Activated naive CD4-positive, alpha-beta T cell treated with anti-CD3 and anti-CD28 coated beads, Interleukin-2, amount 10 ng/mL, durations not matched to agents 7 days and 5 days (primary cell): ENCODE measurements around the gene CBLN3.
"Not testable (repeated sequence)": the region's sequence is repeated elsewhere in the genome, so short reads cannot be mapped to it uniquely, and the experiment has no call there.

Source experiments
- CTCF ChIA-PET: fragments of 350-600 bp; sonication (Branson Sonifier 250); formaldehyde crosslinking; loops from one replicate; lab custom pipeline; 2021; ENCODE audit warnings: antibody characterized with exemption; lab: Charles Lee
- DNase-seq: peaks from one replicate; pipeline ENCODE4 v3.0.0-alpha.2; 2020
- H3K27ac Mint-ChIP-seq: one replicate; pipeline ENCODE4 v1.8.0; 2021; ENCODE audit warnings: mild to moderate bottlenecking, moderate library complexity, mixed read lengths
- H3K27me3 Mint-ChIP-seq: one replicate; pipeline ENCODE4 v1.8.0; 2021; ENCODE audit warnings: mild to moderate bottlenecking, mixed read lengths
- H3K36me3 Mint-ChIP-seq: one replicate; pipeline ENCODE4 v1.8.0; 2021; ENCODE audit warnings: mixed read lengths
- H3K4me1 Mint-ChIP-seq: one replicate; pipeline ENCODE4 v1.8.0; 2021; ENCODE audit warnings: mixed read lengths
- H3K4me3 Mint-ChIP-seq: one replicate; pipeline ENCODE4 v1.8.0; 2021; ENCODE audit warnings: mild to moderate bottlenecking, moderate library complexity, mixed read lengths
- H3K9me3 Mint-ChIP-seq: one replicate; pipeline ENCODE4 v1.8.0; 2021; ENCODE audit warnings: mixed read lengths

CBLN3 gene

DNA sequence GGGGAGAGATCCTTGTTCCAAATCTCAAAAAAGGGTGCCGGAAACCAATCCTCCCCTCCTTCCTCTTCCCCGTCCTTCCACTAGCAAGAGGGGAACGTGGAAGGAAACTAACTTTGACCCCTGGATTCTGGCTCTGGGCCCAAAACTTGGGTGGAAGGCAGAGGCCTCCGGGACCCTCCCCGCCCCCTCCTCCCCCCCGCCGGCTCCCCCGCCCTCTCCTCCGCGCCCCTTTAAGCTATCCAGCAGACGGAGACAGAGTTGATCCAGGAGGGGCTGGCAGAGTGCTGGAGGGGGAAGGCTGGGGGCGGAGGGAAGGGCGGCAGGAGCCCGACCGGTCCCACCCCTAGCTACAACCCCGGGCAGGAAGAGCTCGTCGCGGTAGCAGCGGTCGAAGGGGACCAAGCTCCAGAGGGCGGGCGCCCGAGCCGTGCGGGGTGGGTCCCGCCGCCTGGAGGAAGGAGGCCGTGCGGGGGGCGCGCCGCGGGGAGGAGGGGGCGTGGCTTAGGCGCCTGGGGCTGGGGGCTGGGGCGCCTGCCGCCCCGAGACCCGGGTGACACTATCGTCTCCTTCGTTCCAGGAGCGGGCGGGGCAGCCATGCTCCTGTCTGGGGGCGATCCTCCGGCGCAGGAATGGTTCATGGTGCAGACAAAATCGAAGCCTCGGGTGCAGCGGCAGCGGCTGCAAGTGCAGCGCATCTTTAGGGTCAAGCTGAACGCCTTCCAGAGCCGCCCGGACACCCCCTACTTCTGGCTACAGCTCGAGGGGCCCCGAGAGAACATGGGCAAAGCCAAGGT lies 30.6 kb downstream of the CBLN3 start, which contains the start of gene NYNRIN:
Gene NYNRIN (plus strand): TSS at position 351 of the 794 bp plus-strand sequence. CDS start 244 bp downstream, at position 595.
- no peaks in the 10 kb centered on the region for H3K9me3 Mint-ChIP-seq
- no peak within 1 kb of the TSS for H3K27ac Mint-ChIP-seq
- CTCF ChIA-PET: interaction anchor here (0.8 to 1.8 kb wide), 3 partner anchors 10 to 38 kb away, joined by 3 to 8 read pairs (median 3); no protein-coding TSS in a partner anchor
- H3K4me1 Mint-ChIP-seq: peaks cover 8% of the 10 kb centered on the region
- H3K36me3 Mint-ChIP-seq: no peaks in the 10 kb centered on the region
- peak; percentile 65 for DNase-seq
- H3K4me3 Mint-ChIP-seq: peak within 1 kb of the TSS; percentile 44
- H3K27me3 Mint-ChIP-seq: peaks cover 73% of the 10 kb centered on the region

DNA sequence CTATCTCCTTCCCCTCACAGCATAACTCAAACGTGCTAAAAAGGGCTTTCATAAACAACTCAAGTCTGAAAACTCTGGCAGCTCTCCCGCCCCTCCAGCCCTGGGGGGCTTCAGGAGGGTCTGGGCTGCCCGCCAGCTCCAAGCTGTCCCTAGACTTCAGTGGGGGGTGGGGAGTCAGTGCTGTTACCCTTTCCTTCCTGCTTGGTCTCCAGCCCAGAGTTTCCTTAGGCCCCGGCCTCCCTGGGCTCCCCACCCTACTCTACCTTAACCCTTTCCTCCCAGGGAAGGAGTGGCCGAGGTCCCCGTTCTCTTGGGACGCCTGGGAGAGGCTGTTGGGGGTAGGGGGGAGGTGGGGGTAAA lies 31.2 kb downstream of the CBLN3 start:
- CTCF ChIA-PET: interaction anchor here (0.8 to 1.8 kb wide), 3 partner anchors 11 to 39 kb away, joined by 3 to 8 read pairs (median 3); no protein-coding TSS in a partner anchor
- H3K4me1 Mint-ChIP-seq: peaks cover 8% of the 10 kb centered on the region
- no peak for DNase-seq
- no peak overlapping the region for H3K27ac Mint-ChIP-seq
- H3K27me3 Mint-ChIP-seq: peaks cover 70% of the 10 kb centered on the region
- H3K36me3 Mint-ChIP-seq: no peaks in the 10 kb centered on the region
- H3K9me3 Mint-ChIP-seq: no peaks in the 10 kb centered on the region
- no peak overlapping the region for H3K4me3 Mint-ChIP-seq

DNA sequence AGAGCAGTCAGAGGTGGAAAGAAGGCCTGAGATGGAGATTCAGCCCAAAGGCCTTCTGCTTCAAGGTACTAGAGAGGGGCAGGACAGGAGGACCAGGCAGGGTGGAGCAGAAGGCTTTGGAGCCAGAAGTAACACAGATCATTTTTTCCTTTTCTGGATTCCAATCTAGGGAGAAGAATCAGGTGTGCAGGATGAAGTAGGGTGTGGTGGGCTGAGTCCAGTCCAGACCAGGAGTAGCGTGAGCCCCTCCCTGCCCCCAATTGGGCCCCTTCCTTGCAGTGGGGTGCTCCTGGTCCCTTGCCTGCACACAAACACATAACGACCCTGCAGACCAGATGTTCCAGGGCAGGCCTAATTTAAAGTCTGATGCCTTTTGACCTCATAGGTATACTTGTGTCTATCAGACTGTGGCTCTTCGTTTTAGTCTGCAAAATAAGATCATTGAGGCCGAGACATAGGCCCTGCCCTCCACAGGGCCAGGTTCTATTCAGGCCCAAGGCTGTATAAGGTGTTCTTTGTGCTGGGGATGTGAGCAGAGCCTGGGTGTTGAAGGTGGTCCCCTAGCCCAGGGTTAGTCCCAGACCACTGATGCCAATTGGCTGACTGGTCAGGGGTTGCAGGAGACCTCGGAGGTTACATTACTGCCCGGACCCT lies 31.7 kb downstream of the CBLN3 start:
- no peak for DNase-seq
- no peak overlapping the region for H3K27ac Mint-ChIP-seq
- H3K27me3 Mint-ChIP-seq: peaks cover 73% of the 10 kb centered on the region
- H3K4me1 Mint-ChIP-seq: peaks cover 8% of the 10 kb centered on the region
- H3K4me3 Mint-ChIP-seq: no peak overlapping the region
- H3K36me3 Mint-ChIP-seq: no peaks in the 10 kb centered on the region
- CTCF ChIA-PET: interaction anchor here (0.8 to 1.2 kb wide), 2 partner anchors 32 to 39 kb away, joined by 3 read pairs; no protein-coding TSS in a partner anchor
- no peaks in the 10 kb centered on the region for H3K9me3 Mint-ChIP-seq

- H3K27ac Mint-ChIP-seq: no peak overlapping the region
- no peak for DNase-seq
- no peak overlapping the region for H3K4me3 Mint-ChIP-seq
- peaks cover 8% of the 10 kb centered on the region for H3K4me1 Mint-ChIP-seq
- no peaks in the 10 kb centered on the region for H3K36me3 Mint-ChIP-seq
- no peaks in the 10 kb centered on the region for H3K9me3 Mint-ChIP-seq
- H3K27me3 Mint-ChIP-seq: peaks cover 68% of the 10 kb centered on the region
- CTCF ChIA-PET: interaction anchor here (0.9 to 1.3 kb wide), 3 partner anchors 14 to 62 kb away, joined by 3 to 4 read pairs (median 3); no protein-coding TSS in a partner anchor
Measured at GRCh38 chr14:24395609-24396582, 33.6 kb downstream of the CBLN3 start.

DNA sequence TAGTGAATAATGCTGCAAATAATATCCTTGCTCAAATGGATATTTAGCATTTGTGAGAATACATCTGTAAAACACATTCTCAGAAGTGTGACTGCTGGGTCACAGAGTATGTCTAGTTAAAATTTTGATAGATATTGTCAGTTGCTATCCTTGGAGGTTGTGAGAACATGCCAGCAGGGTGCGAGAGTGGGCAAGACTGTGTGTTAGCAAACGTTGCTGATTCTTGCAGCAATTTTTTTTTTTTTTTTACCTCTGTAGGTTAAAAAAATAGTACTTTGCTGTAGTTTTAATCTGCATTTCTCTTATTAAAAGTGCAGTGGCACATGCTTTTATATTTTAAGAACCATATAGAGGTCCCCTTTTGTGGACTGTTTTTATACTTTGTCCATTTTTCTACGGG lies 35.2 kb downstream of the CBLN3 start:
- Mint-ChIP-seq H3K27ac (no peak overlapping the region), H3K4me3 (no peak overlapping the region), H3K4me1 (peaks cover 2% of the 10 kb centered on the region), H3K36me3 (no peaks in the 10 kb centered on the region), H3K9me3 (no peaks in the 10 kb centered on the region), H3K27me3 (peaks cover 63% of the 10 kb centered on the region)
- CTCF ChIA-PET: no interaction called here
- no peak for DNase-seq

- Mint-ChIP-seq H3K4me1 (no peaks in the 10 kb centered on the region), H3K4me3 (no peak overlapping the region), H3K9me3 (no peaks in the 10 kb centered on the region), H3K36me3 (no peaks in the 10 kb centered on the region), H3K27me3 (peaks cover 63% of the 10 kb centered on the region), H3K27ac (no peak overlapping the region)
- no peak for DNase-seq
- CTCF ChIA-PET: no interaction called here
Measured at GRCh38 chr14:24392325-24393091, 37.0 kb downstream of the CBLN3 start.

DNA sequence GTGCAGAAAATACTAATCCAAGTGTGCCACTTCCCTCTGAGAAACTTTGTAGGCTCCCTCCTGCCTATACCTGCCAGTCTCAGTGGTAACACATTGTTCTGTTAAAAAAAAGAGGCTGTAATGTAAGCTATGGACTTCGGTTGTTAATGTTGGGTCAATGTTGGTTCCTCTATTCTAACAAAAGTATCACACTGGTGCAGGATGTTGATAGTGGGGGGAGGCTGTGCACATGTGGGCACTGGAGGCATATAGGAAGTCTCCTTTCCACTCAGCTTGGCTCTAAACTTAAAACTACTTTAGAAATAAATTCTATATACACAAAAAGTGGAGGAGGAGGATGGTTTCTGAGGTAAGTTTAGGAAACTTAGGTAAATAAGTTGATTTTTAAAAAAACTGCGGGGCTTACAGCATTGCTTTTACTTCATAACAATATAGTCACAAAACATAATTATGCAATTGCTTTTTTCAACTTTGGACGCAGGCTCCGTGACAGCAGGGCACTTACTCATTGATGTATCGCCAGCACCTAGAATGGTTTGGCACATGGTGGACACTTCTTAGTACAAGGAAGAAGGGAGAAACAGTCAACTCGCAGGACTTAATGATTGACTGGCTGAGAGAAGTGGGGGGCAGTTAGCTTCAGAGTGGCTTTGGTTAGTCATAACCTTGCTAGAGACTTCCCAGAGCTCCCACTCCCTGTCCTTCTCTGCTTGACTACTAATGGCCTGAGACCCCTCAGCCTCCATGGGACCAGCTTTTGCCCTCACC lies 38.6 kb downstream of the CBLN3 start:
- peaks cover 57% of the 10 kb centered on the region for H3K27me3 Mint-ChIP-seq
- CTCF ChIA-PET: no interaction called here
- no peak overlapping the region for H3K4me3 Mint-ChIP-seq
- no peaks in the 10 kb centered on the region for H3K4me1 Mint-ChIP-seq
- no peak for DNase-seq
- no peaks in the 10 kb centered on the region for H3K9me3 Mint-ChIP-seq
- no peak overlapping the region for H3K27ac Mint-ChIP-seq
- H3K36me3 Mint-ChIP-seq: no peaks in the 10 kb centered on the region

GRCh38 chr14:24389226-24389848 lies 40.1 kb downstream of the CBLN3 start:
- Mint-ChIP-seq H3K4me1 (no peaks in the 10 kb centered on the region), H3K27me3 (peaks cover 55% of the 10 kb centered on the region), H3K4me3 (no peak overlapping the region), H3K27ac (no peak overlapping the region), H3K36me3 (no peaks in the 10 kb centered on the region), H3K9me3 (no peaks in the 10 kb centered on the region)
- DNase-seq: no peak
- CTCF ChIA-PET: no interaction called here

- CTCF ChIA-PET: interaction anchor here (1.1 kb wide), 1 partner anchor 55 kb away, joined by 3 read pairs; no protein-coding TSS in a partner anchor
- H3K4me1 Mint-ChIP-seq: no peaks in the 10 kb centered on the region
- no peak overlapping the region for H3K27ac Mint-ChIP-seq
- no peak overlapping the region for H3K4me3 Mint-ChIP-seq
- DNase-seq: no peak
- H3K36me3 Mint-ChIP-seq: no peaks in the 10 kb centered on the region
- H3K27me3 Mint-ChIP-seq: peaks cover 56% of the 10 kb centered on the region
- H3K9me3 Mint-ChIP-seq: no peaks in the 10 kb centered on the region
Measured at GRCh38 chr14:24388474-24389179, 40.8 kb downstream of the CBLN3 start.

DNA sequence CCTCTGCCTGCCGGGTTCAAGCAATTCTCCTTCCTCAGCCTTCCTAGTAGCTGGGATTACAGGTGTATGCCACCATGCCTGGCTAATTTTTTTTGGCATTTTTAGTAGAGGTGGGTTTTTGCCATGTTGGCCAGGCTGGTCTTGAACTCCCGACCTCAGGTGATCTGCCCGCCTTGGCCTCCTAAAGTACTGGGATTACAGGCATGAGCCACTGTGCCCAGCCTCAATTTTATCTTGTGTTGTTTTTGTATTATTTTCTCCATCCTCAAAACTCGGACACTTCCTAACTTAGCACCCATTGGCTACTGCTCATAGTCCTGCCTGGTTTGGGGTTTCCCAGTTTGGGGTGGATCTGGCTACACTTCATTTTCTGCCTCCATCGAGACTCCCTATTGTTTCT lies 41.9 kb downstream of the CBLN3 start:
- CTCF ChIA-PET: interaction anchor here (1.1 kb wide), 1 partner anchor 54 kb away, joined by 3 read pairs; no protein-coding TSS in a partner anchor
- not testable (repeated sequence) for H3K27ac Mint-ChIP-seq, H3K4me3 Mint-ChIP-seq, H3K4me1 Mint-ChIP-seq, H3K9me3 Mint-ChIP-seq, H3K36me3 Mint-ChIP-seq, DNase-seq
- peaks cover 50% of the 10 kb centered on the region for H3K27me3 Mint-ChIP-seq

GRCh38 chr14:24387009-24387345 lies 42.5 kb downstream of the CBLN3 start:
- DNase-seq: no peak
- H3K36me3 Mint-ChIP-seq: no peaks in the 10 kb centered on the region
- H3K4me1 Mint-ChIP-seq: no peaks in the 10 kb centered on the region
- CTCF ChIA-PET: no interaction called here
- no peak overlapping the region for H3K4me3 Mint-ChIP-seq
- no peaks in the 10 kb centered on the region for H3K9me3 Mint-ChIP-seq
- H3K27ac Mint-ChIP-seq: no peak overlapping the region
- peaks cover 50% of the 10 kb centered on the region for H3K27me3 Mint-ChIP-seq

- Mint-ChIP-seq H3K4me1 (no peaks in the 10 kb centered on the region), H3K9me3 (no peaks in the 10 kb centered on the region), H3K36me3 (no peaks in the 10 kb centered on the region), H3K27ac (no peak overlapping the region), H3K4me3 (no peak overlapping the region), H3K27me3 (peaks cover 42% of the 10 kb centered on the region)
- CTCF ChIA-PET: no interaction called here
- no peak for DNase-seq
Measured at GRCh38 chr14:24385524-24385923, 43.9 kb downstream of the CBLN3 start.
